Activated CD4-positive, alpha-beta T cell treated with anti-CD3 and anti-CD28 coated beads for 24 hours (primary cell): ENCODE results near the gene OTULIN.

Experiments
- DNase-seq, 2 donors: peaks; one replicate each; pipeline ENCODE4 v3.0.0-alpha.2; 2020; ENCODE audit warnings: low read depth in 2 of 2

OTULIN gene

DNA sequence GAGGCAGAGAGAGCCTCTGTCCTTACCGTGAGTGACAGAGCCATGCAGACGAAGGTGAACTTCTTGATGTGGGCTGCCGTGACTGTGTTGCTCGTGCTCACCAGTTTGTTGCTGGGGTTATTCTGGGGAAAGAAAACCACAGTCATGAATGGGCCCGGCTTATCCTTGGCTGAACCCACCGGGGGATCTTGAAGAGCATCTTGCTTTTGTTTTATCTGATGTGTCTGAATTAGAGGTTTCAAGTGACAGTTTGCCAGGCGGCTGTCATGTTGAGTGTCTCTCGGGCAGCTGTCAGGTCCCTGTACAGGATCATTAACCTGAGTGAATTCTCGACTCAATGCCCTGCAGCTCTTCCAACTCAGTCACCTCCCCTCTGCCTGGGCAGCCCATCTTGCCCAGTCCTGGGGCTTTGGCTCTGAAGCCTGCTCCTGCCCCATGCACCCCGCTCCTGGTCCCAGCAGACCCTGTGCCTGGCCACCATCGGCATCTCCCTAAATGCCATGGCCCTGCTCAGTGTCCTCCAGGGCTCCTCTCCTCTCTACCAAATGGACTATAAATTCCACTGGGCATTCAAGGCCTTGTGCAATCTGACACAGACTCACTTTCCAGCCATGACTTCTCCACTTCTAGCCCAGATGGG lies 77.4 kb downstream of the OTULIN start:
- DNase-seq: no peak

DNA sequence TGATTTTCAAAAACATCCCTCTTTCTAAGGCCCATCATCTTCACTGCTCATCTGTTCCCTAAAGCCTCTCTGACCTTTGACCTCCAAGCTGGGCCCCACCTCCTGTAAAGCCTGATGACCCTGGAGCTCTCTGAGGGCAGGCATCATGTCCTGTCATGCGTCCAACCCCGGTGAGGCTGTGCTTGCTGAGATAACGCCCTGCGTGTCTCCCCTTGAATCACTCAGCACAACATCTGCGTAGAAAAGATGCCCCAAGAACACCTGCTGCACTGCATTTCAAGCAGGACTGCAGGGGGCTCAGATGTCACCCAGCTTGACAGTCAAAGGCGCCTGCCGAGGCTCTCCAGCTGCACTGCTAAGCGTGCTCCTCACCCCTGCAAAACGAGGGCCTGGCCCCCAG lies 78.0 kb downstream of the OTULIN start:
- no peak for DNase-seq

DNA sequence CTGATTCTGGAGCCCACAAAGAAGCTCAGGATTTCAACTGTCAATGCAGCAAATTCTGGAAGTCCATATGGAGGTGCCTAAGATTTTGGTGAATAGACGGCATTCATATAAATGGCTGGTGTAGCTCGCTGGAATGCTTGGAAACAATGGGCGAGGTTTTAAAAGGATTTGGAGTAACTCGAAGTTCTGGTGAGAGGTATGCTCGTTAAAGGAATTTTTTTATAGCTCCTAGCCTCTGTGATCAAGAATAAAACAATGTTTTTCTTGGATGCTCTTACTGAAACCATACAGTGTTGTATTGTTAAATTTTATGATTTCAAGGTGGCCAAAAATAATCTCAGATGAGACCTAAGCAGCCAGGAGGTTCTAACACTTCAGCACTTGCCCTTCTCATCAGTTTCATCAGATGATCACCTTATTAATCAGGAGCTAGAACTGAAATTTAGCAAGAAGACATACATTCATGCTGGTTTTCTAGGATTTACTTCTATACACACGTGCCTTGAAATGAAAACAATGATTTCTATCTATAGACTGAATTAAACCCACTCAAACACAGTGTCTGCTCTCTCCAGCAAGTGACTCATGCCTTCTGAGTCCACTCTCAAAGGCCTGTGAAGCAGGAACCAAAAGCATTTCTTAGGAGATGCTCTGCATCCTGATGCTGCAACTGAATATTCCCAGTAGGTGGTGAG lies 79.2 kb downstream of the OTULIN start:
- DNase-seq: no peak

DNA sequence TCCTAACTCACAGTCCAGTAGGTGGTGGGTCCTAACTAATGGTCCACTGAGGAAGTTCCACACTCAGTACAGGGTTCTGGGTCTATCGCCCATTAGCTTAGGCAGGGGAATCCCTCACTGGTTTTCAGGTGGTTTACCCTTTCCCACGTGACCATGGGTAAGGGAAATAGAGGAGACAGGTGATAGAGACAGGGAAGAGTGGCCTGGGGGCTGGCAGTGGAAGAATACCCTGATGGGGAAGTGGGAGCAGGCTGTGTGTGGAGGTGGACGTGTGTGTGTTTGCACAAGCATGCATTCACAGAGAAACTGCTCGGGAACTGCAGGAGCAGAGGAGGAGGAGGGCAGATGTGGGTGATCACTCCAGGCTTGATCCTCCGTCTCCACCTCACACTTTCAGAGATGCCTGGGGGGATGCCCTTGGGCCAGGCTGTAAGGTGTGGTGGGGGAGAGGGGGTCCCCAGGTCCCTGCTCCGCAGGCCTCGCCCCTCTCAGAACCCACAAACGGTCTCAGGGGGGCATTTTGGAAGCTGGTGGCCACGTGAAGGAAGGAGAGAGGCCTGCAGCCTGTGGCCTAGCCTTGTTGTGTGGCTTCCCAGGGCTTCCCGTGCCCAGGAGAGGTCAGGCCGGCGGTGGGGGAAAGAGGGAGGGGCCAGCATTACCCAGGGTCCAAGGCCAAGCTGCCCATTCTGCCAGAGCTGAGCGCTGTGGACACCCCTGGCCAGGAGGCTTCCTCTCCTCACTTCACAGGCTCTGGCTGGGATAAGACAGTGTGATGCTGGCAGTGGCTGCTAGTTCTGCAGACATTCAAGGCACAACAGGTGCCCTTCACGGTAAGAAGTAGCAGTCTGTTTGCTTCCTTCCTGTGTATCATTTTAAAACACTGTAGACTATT lies 80.0 kb downstream of the OTULIN start:
- DNase-seq: no peak

DNA sequence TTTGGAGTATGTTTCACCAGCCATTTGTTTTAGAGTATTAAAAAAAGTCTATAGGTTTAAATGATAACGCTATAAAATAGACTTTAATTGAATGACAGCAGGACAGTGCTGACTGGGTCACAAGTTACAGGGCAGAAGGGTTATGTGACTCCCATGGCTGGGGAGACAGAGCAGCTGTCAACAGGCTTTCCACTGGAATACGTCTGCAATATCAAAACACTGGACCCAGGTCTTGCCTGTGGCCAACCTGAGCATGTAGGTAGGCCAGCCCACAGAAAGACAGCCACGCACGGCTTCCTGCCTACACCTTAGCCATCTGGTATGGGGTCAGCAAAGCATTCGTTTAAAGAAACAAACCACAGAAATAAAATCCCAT lies 80.7 kb downstream of the OTULIN start:
- DNase-seq: no peak

DNA sequence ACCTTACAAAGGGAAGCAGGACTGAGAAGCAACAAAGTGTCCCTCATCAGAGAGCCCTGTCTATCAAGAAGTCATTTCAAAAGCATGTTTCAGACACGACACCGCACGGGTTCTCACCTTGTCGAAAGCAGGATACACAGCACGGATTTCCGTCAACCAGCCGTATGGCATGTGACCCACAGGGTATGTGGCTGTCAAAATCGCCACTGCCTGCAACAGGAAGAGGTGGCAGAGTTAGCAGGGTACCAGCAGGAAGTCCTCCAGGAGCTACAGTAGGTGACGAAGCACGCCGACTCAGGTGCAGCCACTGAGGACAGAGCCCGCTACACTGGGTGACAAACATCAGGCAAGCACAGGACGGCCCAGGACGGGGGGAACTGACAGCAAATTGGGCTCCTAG lies 81.2 kb downstream of the OTULIN start:
- no peak for DNase-seq

DNA sequence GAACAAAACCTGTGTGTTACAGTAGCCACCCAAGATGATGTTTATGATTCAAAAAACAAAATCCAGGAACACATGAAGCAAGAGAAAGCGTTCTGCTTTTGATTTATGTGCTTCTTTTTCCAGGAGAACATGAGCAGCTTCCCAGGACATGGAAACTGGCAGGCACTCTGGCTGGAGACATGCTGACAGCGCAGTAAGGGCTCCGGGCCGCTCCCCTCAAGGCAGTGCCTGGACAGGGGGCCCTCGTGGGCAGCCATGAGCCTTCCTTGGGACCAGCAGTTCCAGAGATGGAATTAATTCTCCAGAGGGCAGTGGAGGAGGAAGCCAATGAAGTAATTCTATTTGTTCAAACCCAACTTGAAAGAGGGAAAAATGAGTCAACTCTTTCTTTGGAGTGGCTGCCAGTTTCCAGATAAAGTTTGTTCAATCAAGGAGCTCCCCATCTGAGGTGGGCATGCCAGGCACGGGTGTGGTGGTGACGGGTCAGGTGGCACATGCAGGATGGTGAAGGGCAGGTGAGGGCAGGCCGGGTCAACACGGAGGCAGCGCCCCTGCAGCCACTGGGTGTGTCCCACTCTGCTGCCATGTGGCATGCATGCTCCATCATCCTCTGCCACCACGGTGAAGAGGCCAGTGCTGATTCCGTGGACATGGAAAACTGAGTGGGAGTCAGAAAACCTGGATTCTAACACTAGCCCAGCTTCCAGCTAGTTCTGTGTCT lies 83.8 kb downstream of the OTULIN start:
- DNase-seq: no peak
